ENCODE data around the gene ARHGEF19. TPM values are rescaled to one million over a fixed set of nuclear protein-coding genes. Genes with fewer than 3 reads are reported as not detected.
"Not testable (repeated sequence)": the region's sequence is repeated elsewhere in the genome, so short reads cannot be mapped to it uniquely, and the experiment has no call there.

The ARHGEF19 gene
- total RNA-seq, 2 donors from 2014 or later: 14.8 to 17.5 TPM

DNA sequence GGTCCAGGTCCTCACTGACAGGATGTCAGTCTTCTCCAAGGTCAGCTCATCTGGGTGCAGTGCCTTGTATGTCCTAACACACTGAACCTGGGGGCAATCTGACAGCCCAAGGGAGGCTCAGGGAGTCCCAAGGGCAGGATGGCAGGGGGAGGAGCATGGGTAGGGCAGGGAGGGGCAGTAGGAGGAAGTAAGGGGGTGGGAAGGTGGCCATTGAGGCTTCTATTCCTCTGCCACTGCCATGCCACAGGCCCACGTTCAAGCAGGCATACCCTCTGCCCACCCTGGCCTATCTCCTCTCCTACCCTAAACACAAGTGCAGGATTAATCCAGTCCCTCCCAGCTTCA lies 13.3 kb downstream of the ARHGEF19 start:
- Histone ChIP-seq H3K4me3 (ENCODE audit: low read length) (no peak overlapping the region), H3K4me1 (ENCODE audit: control insufficient read depth, insufficient read depth, low read length) (no peaks in the 10 kb centered on the region), H3K36me3 (ENCODE audit: control insufficient read depth, insufficient read depth, low read length) (no peaks in the 10 kb centered on the region), H3K27ac (ENCODE audit: low read depth, low read length) (no peak overlapping the region), H3K9me3 (ENCODE audit: control insufficient read depth, low read length) (no peaks in the 10 kb centered on the region), H3K27me3 (ENCODE audit: control insufficient read depth, insufficient read depth, low read length, poor library complexity, severe bottlenecking) (no peaks in the 10 kb centered on the region), H3K9ac (ENCODE audit: extremely low read depth, low read length, poor library complexity, severe bottlenecking) (no peak overlapping the region)
- DNase-seq: no peak
- TF ChIP-seq, protein P1, sequence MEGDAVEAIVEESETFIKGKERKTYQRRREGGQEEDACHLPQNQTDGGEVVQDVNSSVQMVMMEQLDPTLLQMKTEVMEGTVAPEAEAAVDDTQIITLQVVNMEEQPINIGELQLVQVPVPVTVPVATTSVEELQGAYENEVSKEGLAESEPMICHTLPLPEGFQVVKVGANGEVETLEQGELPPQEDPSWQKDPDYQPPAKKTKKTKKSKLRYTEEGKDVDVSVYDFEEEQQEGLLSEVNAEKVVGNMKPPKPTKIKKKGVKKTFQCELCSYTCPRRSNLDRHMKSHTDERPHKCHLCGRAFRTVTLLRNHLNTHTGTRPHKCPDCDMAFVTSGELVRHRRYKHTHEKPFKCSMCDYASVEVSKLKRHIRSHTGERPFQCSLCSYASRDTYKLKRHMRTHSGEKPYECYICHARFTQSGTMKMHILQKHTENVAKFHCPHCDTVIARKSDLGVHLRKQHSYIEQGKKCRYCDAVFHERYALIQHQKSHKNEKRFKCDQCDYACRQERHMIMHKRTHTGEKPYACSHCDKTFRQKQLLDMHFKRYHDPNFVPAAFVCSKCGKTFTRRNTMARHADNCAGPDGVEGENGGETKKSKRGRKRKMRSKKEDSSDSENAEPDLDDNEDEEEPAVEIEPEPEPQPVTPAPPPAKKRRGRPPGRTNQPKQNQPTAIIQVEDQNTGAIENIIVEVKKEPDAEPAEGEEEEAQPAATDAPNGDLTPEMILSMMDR (conservative IDR thresholded peaks at IDR 0.05): no peak
- H3K27me3 Mint-ChIP-seq (ENCODE audit: insufficient read depth): no peaks in the 10 kb centered on the region
- WGBS, 2 experiments (ENCODE audit: insufficient coverage in 1 of 2, insufficient read length in 1 of 2): 86% methylated on average over 1 of the region's 1 CpG; no CpG with 5 or more reads in 1 of the 2 experiments
- no peaks in the 10 kb centered on the region for H3K9me3 Mint-ChIP-seq
- no peak overlapping the region for H3K4me3 Mint-ChIP-seq
- peaks cover 3% of the 10 kb centered on the region for H3K36me3 Mint-ChIP-seq (ENCODE audit: low read depth)
- H3K4me1 Mint-ChIP-seq: no peaks in the 10 kb centered on the region
- no peak overlapping the region for H3K27ac Mint-ChIP-seq

DNA sequence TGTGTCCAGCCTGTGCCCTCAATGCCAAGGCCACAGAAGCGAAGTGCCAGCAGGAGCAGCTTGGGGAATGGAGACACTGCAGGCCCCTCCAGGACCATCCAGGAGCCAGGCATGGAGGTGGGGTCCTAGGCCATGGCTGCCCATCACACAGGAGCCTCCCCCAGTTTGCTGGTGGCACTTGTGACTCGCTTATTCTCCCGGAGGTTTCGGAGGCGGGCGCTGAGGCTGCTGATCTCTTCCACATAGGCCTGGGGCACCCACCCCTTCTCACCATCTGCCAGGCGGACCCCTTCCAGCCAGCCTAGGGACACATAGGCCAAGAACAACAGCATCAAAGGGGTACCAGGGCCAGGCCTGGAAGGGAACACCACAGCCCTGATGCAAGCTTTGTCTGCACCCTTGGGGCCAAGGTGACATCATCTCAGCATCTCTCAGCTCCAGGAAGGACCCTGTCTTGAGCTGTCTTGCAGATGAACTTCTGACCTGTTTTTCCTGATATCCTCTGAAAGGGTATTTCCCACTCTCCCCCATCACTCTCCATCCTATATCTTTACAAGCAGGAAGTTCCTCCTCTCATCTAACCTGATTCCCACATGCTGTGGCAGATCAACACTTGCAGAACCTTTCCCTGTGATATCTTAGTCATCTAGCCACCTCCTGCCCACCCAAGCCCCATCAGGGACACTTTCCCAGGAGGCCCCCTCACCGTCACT lies 13.9 kb downstream of the ARHGEF19 start:
- Histone ChIP-seq H3K36me3 (ENCODE audit: control insufficient read depth, insufficient read depth, low read length) (no peaks in the 10 kb centered on the region), H3K4me3 (ENCODE audit: low read length) (no peak overlapping the region), H3K27ac (ENCODE audit: low read depth, low read length) (no peak overlapping the region), H3K27me3 (ENCODE audit: control insufficient read depth, insufficient read depth, low read length, poor library complexity, severe bottlenecking) (no peaks in the 10 kb centered on the region), H3K9ac (ENCODE audit: extremely low read depth, low read length, poor library complexity, severe bottlenecking) (no peak overlapping the region), H3K9me3 (ENCODE audit: control insufficient read depth, low read length) (no peaks in the 10 kb centered on the region), H3K4me1 (ENCODE audit: control insufficient read depth, insufficient read depth, low read length) (no peaks in the 10 kb centered on the region)
- Mint-ChIP-seq H3K27ac (no peak overlapping the region), H3K4me1 (no peaks in the 10 kb centered on the region), H3K27me3 (ENCODE audit: insufficient read depth) (no peaks in the 10 kb centered on the region), H3K4me3 (no peak overlapping the region), H3K9me3 (no peaks in the 10 kb centered on the region), H3K36me3 (ENCODE audit: low read depth) (peaks cover 3% of the 10 kb centered on the region)
- no peak for DNase-seq
- 91 to 95% methylated on average over 8 of the region's 8 CpGs for WGBS, 2 experiments (ENCODE audit: insufficient coverage in 1 of 2, insufficient read length in 1 of 2)
- TF ChIP-seq, protein P1 (conservative IDR thresholded peaks at IDR 0.05): no peak

DNA sequence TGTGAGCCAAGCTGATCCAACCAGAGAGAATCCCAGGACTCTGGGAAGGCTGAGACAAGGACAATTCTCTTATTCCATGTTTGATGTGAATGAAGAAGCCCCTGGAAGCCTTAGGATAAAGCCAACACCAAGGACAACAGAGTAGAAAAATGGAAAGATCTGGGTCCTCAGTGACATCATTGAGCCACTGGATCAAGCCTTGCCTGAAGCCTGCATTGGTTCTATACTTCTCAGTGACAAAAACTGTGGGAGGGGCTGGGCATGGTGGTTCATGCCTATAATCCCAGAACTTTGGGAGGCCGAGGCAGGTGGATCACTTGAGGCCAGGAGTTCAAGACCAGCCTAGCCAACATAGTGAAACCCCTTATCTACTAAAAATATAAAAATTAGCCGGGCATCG lies 15.6 kb downstream of the ARHGEF19 start:
- TF ChIP-seq, protein P1 (conservative IDR thresholded peaks at IDR 0.05): no peak
- no peak overlapping the region for H3K9ac ChIP-seq (ENCODE audit: extremely low read depth, low read length, poor library complexity, severe bottlenecking)
- H3K27ac ChIP-seq (ENCODE audit: low read depth, low read length): no peak overlapping the region
- no peaks in the 10 kb centered on the region for H3K9me3 Mint-ChIP-seq
- H3K4me3 Mint-ChIP-seq: no peak overlapping the region
- peaks cover 3% of the 10 kb centered on the region for H3K36me3 Mint-ChIP-seq (ENCODE audit: low read depth)
- H3K27me3 ChIP-seq (ENCODE audit: control insufficient read depth, insufficient read depth, low read length, poor library complexity, severe bottlenecking): no peaks in the 10 kb centered on the region
- no peak for DNase-seq
- H3K4me1 Mint-ChIP-seq: no peaks in the 10 kb centered on the region
- WGBS, 2 experiments (ENCODE audit: insufficient coverage in 1 of 2, insufficient read length in 1 of 2): 87 to 88% methylated on average over 3 of the region's 3 CpGs
- no peak overlapping the region for H3K27ac Mint-ChIP-seq
- H3K4me1 ChIP-seq (ENCODE audit: control insufficient read depth, insufficient read depth, low read length): no peaks in the 10 kb centered on the region
- no peaks in the 10 kb centered on the region for H3K27me3 Mint-ChIP-seq (ENCODE audit: insufficient read depth)
- H3K36me3 ChIP-seq (ENCODE audit: control insufficient read depth, insufficient read depth, low read length): no peaks in the 10 kb centered on the region
- no peaks in the 10 kb centered on the region for H3K9me3 ChIP-seq (ENCODE audit: control insufficient read depth, low read length)
- no peak overlapping the region for H3K4me3 ChIP-seq (ENCODE audit: low read length)

DNA sequence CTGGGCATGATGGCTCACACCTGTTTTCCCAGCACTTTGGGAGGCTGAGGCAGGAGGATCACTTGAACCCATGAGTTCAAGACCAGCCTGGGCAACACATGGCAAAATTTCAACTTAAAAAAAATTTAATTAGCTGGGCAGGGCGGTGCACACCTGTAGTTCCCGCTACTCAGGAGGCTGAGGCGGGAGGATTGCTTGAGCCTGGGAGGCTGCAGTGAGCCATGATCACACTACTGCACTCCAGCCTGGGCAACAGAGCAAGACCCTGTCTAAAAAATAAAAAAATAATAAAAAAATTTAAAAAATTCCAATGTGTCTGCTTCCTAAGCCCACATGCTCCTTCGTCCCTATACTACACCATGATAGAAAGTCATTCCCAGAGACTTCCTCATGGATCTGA lies 16.3 kb downstream of the ARHGEF19 start:
- H3K9me3 Mint-ChIP-seq, H3K4me1 Mint-ChIP-seq: not testable (repeated sequence)
- WGBS, 2 experiments (ENCODE audit: insufficient coverage in 1 of 2, insufficient read length in 1 of 2): 91 to 93% methylated on average over 4 of the region's 4 CpGs

More for the DNA sequence above, 16.3 kb downstream of the ARHGEF19 start:
- H3K36me3 Mint-ChIP-seq (ENCODE audit: low read depth); H3K4me3 Mint-ChIP-seq; H3K36me3 ChIP-seq (ENCODE audit: control insufficient read depth, insufficient read depth, low read length); H3K27me3 Mint-ChIP-seq (ENCODE audit: insufficient read depth); H3K9ac ChIP-seq (ENCODE audit: extremely low read depth, low read length, poor library complexity, severe bottlenecking); H3K27ac ChIP-seq (ENCODE audit: low read depth, low read length); DNase-seq; H3K4me3 ChIP-seq (ENCODE audit: low read length); H3K9me3 ChIP-seq (ENCODE audit: control insufficient read depth, low read length); H3K4me1 ChIP-seq (ENCODE audit: control insufficient read depth, insufficient read depth, low read length); H3K27me3 ChIP-seq (ENCODE audit: control insufficient read depth, insufficient read depth, low read length, poor library complexity, severe bottlenecking); H3K27ac Mint-ChIP-seq: not testable (repeated sequence)
